Heart left ventricle (tissue), 16 donors: ENCODE data around the gene EIF2AK2. TPM values are rescaled to one million over a fixed set of nuclear protein-coding genes. Genes with fewer than 3 reads are reported as not detected.

Source experiments
- ATAC-seq, 4 donors: fragments of 200-7000 bp; cut with Tn5 transposase; one replicate each; pipeline ENCODE4 v1.9.1; 2020 to 2022; ENCODE audit warnings: moderate library complexity in 4 of 4, mild to moderate bottlenecking in 3 of 4, moderate number of reproducible peaks in 1 of 4
- DNase-seq, 5 donors: peaks; one replicate each; pipeline ENCODE4 v3.0.0-alpha.2; 2020
- H3K27ac ChIP-seq, 12 donors: fragments of 200-600 bp; sonication (generic) in 4 of 12; one replicate each; pipeline versions ENCODE4 v1.5.0 to v1.8.0; 2016 to 2022; ENCODE audit warnings: mild to moderate bottlenecking in 2 of 12
- H3K27me3 ChIP-seq, 9 donors: fragments of 200-600 bp; sonication (generic) in 2 of 9; one replicate each; pipeline versions ENCODE4 v1.5.1 to v1.8.0; 2016 to 2022; ENCODE audit warnings: mild to moderate bottlenecking in 3 of 9
- H3K36me3 ChIP-seq, 9 donors: fragments of 200-600 bp; sonication (generic) in 2 of 9; one replicate each; pipeline versions ENCODE4 v1.5.0 to v1.8.0; 2018 to 2022; ENCODE audit warnings: mild to moderate bottlenecking in 2 of 9
- H3K4me1 ChIP-seq, 12 donors: fragments of 200-600 bp; sonication (generic) in 4 of 12; one replicate each; pipeline versions ENCODE4 v1.5.0 to v1.8.0; 2016 to 2022; ENCODE audit warnings: mild to moderate bottlenecking in 3 of 12
- H3K4me3 ChIP-seq, 12 donors: fragments of 200-600 bp; sonication (generic) in 4 of 12; one replicate each; pipeline versions ENCODE4 v1.5.0 to v1.8.0; 2017 to 2022; ENCODE audit warnings: mild to moderate bottlenecking in 9 of 12, moderate library complexity in 4 of 12
- H3K9me3 ChIP-seq, 12 donors: fragments of 200-600 bp; sonication (generic) in 4 of 12; one replicate each; pipeline versions ENCODE4 v1.5.0 to v1.8.0; 2016 to 2022; ENCODE audit warnings: mild to moderate bottlenecking in 1 of 12
- POLR2A ChIP-seq, 2 donors: fragments of 450-650 bp; IDR thresholded peaks; one replicate each; pipeline ENCODE4 v1.6.1; 2017; ENCODE audit warnings: antibody characterized with exemption in 2 of 2, mild to moderate bottlenecking in 2 of 2, moderate library complexity in 2 of 2
- WGBS, 4 donors: extraction: QIAGEN DNeasy Blood & Tissue Kit in 2 of 4; methylation state at CpG; one replicate each; pipeline versions ENCODE4 v1.1.5 to v1.1.7; 2013 to 2018; 5-methylcytosine and 5-hydroxymethylcytosine counted together
- intact Hi-C, 10 donors: fragments of 100-400 bp; cut with DNase I; formaldehyde crosslinking; loops; one replicate each; pipeline versions ENCODE4 v1.11.1 to v1.14.2; 2022
- polyA plus RNA-seq, 2 donors: library from polyadenylated mRNA; stranded (reverse); fragments of 200-250 nt; gene quantifications; one replicate each; pipeline ENCODE4 v1.2.3, GENCODE V29; 2013
- total RNA-seq, 9 donors: library from RNA; depleted of rRNA in 2 of 9; stranded (reverse); fragments of >200 nt in 2 of 9; fragmentation: NEBNext Ultra II Directional in 3 of 9; extraction: Animal tissue kit (Norgen Biotek cat#: 25700) in 3 of 9; gene quantifications; one replicate each; pipeline versions ENCODE4 v1.1.0 to v1.2.4, GENCODE V29; 2016 to 2023
- TF ChIP-seq, protein P1 (sequence below), 12 donors: fragments of 200-600 bp; sonication (generic) in 4 of 12; IDR thresholded peaks; one replicate each; pipeline versions ENCODE4 v1.5.0 to v1.8.0; 2018 to 2022; ENCODE audit warnings: antibody characterized with exemption in 12 of 12, mild to moderate bottlenecking in 5 of 12
- donor health status: ischemic (EF 13 %, LVEDD 7.1; RV severe dilation, severe dysfunction).
- donor health status: healthy with polysubstance abuse.
- donor health status: DM: no; HTN: yes; CAD: no.
- donor health status: DM: no; HTN: no; CAD: no.
- donor health status: ischemic (EF 25% LVEDD 6.9; RV normal size, moderate dysfunction).
- donor health status: ischemic (EF 25% LVEDD 5.7; RV mildly dilated, moderate dysfunction).
- donor health status: healthy.
- donor health status: DM: yes; HTN: yes; CAD: no.
- donor health status: ischemic (EF 35%, LVEDD 5.7; RV mildly dilated, moderate dysfunction).
- donor health status: nonischemic (EF 11% LVEDD 7.7; RV severe dilation, severe dysfunction).
- donor health status: DM: yes; HTN: yes; CAD: no.
- donor health status: PGD.
- donor health status: ischemic (EF 29% LVEDD 5.4; RV normal size, mild dysfunction).
- donor health status: nonischemic (EF 23%, LVEDD 6.1; RV moderate dilation, normal function).

EIF2AK2 gene
- total and polyA plus RNA-seq, 11 donors: 4.9 to 38.2 (median 19.2) TPM

DNA sequence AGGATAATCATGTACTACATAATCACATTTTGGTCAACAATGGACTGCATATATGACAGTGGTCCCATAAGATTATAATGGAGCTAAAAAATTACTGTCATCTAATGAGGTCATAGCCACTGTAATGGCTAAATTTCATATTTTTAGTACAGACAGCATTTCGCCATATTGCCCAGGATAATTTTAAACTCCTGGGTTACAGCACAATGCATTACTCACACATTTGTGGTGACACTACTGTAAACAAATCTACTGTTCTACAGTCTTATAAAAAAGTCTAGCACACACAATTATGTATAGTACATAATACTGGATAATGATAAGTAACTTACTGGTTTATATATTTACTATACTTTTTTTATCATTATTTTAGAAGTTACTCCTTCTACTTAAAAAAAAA lies 12.8 kb downstream of the EIF2AK2 start:
- Histone ChIP-seq H3K27ac (no peak overlapping the region), H3K36me3 (peaks cover 0 to 100% (median 99%) of the 10 kb centered on the region in 9 donors), H3K4me1 (no peaks in the 10 kb centered on the region), H3K4me3 (no peak overlapping the region), H3K27me3 (no peaks in the 10 kb centered on the region), H3K9me3 (no peaks in the 10 kb centered on the region)
- 91 to 96% (median 95%) methylated on average over 1 of the region's 1 CpG for WGBS, 4 donors
- no peak for ATAC-seq
- TF ChIP-seq, protein P1, sequence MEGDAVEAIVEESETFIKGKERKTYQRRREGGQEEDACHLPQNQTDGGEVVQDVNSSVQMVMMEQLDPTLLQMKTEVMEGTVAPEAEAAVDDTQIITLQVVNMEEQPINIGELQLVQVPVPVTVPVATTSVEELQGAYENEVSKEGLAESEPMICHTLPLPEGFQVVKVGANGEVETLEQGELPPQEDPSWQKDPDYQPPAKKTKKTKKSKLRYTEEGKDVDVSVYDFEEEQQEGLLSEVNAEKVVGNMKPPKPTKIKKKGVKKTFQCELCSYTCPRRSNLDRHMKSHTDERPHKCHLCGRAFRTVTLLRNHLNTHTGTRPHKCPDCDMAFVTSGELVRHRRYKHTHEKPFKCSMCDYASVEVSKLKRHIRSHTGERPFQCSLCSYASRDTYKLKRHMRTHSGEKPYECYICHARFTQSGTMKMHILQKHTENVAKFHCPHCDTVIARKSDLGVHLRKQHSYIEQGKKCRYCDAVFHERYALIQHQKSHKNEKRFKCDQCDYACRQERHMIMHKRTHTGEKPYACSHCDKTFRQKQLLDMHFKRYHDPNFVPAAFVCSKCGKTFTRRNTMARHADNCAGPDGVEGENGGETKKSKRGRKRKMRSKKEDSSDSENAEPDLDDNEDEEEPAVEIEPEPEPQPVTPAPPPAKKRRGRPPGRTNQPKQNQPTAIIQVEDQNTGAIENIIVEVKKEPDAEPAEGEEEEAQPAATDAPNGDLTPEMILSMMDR (IDR thresholded peaks at IDR 0.05): no peak
- no peak for TF ChIP-seq POLR2A (IDR thresholded peaks at IDR 0.05)
- intact Hi-C loops: no loop called here
- DNase-seq: no peak

DNA sequence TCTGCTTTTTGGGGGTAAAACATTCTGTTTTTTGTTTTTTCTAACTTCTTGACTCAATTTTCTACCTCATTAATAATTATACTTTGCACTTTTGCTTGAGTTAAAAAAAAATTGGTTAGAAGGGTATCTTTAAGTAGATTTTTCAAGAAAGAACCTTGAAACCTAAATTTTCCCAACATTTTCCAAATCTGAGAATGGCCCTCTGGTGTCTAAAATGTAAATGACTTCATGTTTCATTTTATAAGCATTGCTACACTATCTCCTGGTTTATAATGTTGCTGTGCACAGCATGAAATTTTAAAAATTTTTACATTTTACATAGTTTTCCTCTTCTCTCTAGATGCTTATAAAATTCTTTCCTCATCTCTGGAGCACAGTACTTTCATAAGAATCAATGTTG lies 14.2 kb downstream of the EIF2AK2 start:
- H3K4me3 ChIP-seq: no peak overlapping the region
- peaks cover 0 to 100% (median 99%) of the 10 kb centered on the region in 9 donors for H3K36me3 ChIP-seq
- TF ChIP-seq, protein P1 (IDR thresholded peaks at IDR 0.05): no peak
- TF ChIP-seq POLR2A (IDR thresholded peaks at IDR 0.05): no peak
- intact Hi-C loops: no loop called here
- no peaks in the 10 kb centered on the region for H3K4me1 ChIP-seq
- no peaks in the 10 kb centered on the region for H3K9me3 ChIP-seq
- H3K27ac ChIP-seq: no peak overlapping the region
- DNase-seq (no peak), ATAC-seq (no peak)
- H3K27me3 ChIP-seq: no peaks in the 10 kb centered on the region

DNA sequence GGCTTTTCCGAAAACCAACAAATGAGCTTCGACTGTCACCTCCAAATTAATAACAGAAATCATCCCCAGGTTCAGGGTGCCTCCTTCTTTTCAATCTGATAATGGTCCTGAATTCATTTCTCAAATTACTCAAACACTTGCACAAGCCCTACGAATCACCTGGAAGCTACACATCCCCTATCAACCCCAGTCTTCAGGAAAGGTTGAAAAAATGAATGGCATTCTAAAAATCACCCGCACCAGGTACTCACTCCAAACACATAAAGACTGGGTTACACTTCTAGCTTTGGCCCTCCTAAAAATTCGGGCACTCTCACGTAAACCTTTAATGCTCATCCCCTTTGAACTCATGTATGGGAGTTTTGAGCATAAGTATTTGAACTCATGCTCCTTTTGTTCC lies 23.9 kb downstream of the EIF2AK2 start:
- Histone ChIP-seq H3K9me3 (no peaks in the 10 kb centered on the region), H3K4me1 (no peaks in the 10 kb centered on the region), H3K27me3 (no peaks in the 10 kb centered on the region), H3K27ac (no peak overlapping the region), H3K4me3 (no peak overlapping the region), H3K36me3 (peaks cover 0 to 100% (median 97%) of the 10 kb centered on the region in 9 donors)
- TF ChIP-seq, protein P1 (IDR thresholded peaks at IDR 0.05): no peak
- no peak for TF ChIP-seq POLR2A (IDR thresholded peaks at IDR 0.05)
- WGBS, 4 donors: 96 to 98% (median 97%) methylated on average over 6 of the region's 6 CpGs
- DNase-seq: no peak
- intact Hi-C loops: no loop called here
- ATAC-seq: no peak

DNA sequence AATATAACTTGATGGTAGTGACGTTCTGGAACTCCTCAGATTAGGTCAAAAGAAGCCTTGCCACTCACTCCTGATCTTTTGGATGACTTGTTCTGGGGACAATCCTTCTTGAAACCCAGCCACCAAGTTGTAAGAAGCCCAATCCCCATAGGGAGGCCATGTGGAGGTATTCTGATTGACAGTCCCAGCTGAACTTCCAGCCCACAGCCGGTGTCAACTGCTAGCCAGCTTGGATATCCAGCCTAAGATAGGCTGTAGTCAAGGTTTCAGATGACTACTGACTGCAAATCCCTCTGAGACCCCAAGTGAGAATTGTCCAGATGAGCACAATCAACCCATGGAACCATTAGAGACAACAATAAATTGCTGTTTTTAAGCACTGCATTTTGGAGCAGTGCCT lies 31.4 kb downstream of the EIF2AK2 start:
- ATAC-seq (no peak), DNase-seq (no peak)
- Histone ChIP-seq H3K27me3 (no peaks in the 10 kb centered on the region), H3K4me1 (no peaks in the 10 kb centered on the region), H3K27ac (no peak overlapping the region), H3K9me3 (no peaks in the 10 kb centered on the region), H3K4me3 (no peak overlapping the region), H3K36me3 (peaks cover 0 to 98% (median 82%) of the 10 kb centered on the region in 9 donors)
- TF ChIP-seq, protein P1 (IDR thresholded peaks at IDR 0.05): no peak
- TF ChIP-seq POLR2A (IDR thresholded peaks at IDR 0.05): no peak
- WGBS, 4 donors: 90 to 100% (median 95%) methylated on average over 2 of the region's 2 CpGs
- intact Hi-C loops: loop anchor here in 1 of 10 donors (2.0 kb wide), 1 partner anchor 53 kb away; no protein-coding TSS in a partner anchor
